DND-41 (cell line): Measurements from ENCODE around the gene CYP19A1.

Source experiments
- ATAC-seq: fragments of 200-7000 bp; cut with Tn5 transposase; 3 replicates; pipeline ENCODE4 v1.9.1; 2021; ENCODE audit warnings: low read depth; ENCODE audit not compliant: insufficient read depth
- DNase-seq: peaks from one replicate; pipeline ENCODE4 v3.0.0-alpha.2; 2020
- H2AFZ ChIP-seq: 2 replicates; pipeline ENCODE4 v1.6.0; 2012; ENCODE audit warnings: low read depth, low read length
- H3K27ac ChIP-seq: 2 replicates; pipeline ENCODE4 v1.5.1; 2012; ENCODE audit warnings: low read length, inconsistent platforms
- H3K27me3 ChIP-seq: fragments of 200-600 bp; sonication (generic); 2 replicates; pipeline ENCODE4 v1.6.0; 2012; ENCODE audit warnings: low read length, mild to moderate bottlenecking, inconsistent platforms; ENCODE audit not compliant: insufficient read depth, poor library complexity
- H3K36me3 ChIP-seq: 2 replicates; pipeline ENCODE4 v1.5.1; 2012; ENCODE audit warnings: low read length, inconsistent platforms; ENCODE audit not compliant: insufficient read depth
- H3K4me1 ChIP-seq: 2 replicates; pipeline ENCODE4 v1.5.1; 2012; ENCODE audit warnings: mild to moderate bottlenecking, low read length; ENCODE audit not compliant: insufficient read depth
- H3K4me2 ChIP-seq: 2 replicates; pipeline ENCODE4 v1.6.0; 2012; ENCODE audit warnings: mild to moderate bottlenecking, moderate library complexity, low read length, inconsistent platforms; ENCODE audit not compliant: insufficient read depth
- H3K4me3 ChIP-seq, 2 experiments: fragments of 200-600 bp in 1 of 2; shearing (Covaris generic) in 1 of 2; 2 replicates each; pipeline ENCODE4 v1.5.1; 2012 to 2016; ENCODE audit warnings: inconsistent platforms in 2 of 2, low read length in 2 of 2, mild to moderate bottlenecking in 2 of 2, low read depth in 1 of 2, moderate library complexity in 1 of 2
- H3K79me2 ChIP-seq: 2 replicates; pipeline ENCODE4 v1.6.0; 2012; ENCODE audit warnings: low read length, inconsistent platforms; ENCODE audit not compliant: insufficient read depth
- H3K9ac ChIP-seq: 2 replicates; pipeline ENCODE4 v1.6.0; 2012; ENCODE audit warnings: low read depth, mild to moderate bottlenecking, inconsistent platforms, low read length, moderate library complexity
- H3K9me3 ChIP-seq: 2 replicates; pipeline ENCODE4 v1.5.1; 2012; ENCODE audit warnings: low read length, moderate library complexity, mild to moderate bottlenecking, inconsistent platforms; ENCODE audit not compliant: insufficient read depth, severe bottlenecking
- H4K20me1 ChIP-seq: 2 replicates; pipeline ENCODE4 v1.6.0; 2012; ENCODE audit warnings: low read length; ENCODE audit not compliant: insufficient read depth
- CTCF ChIP-seq: IDR thresholded peaks from 2 replicates; pipeline ENCODE4 v1.5.1; 2012; ENCODE audit warnings: borderline replicate concordance, low read length, moderate library complexity, mild to moderate bottlenecking; ENCODE audit not compliant: poor library complexity, severe bottlenecking; ENCODE audit errors: extremely low read depth
- EZH2 ChIP-seq: IDR thresholded peaks from 3 replicates; pipeline ENCODE4 v1.6.1; 2012; ENCODE audit warnings: borderline replicate concordance, low read depth, mild to moderate bottlenecking, moderate library complexity, low read length, inconsistent platforms; ENCODE audit not compliant: severe bottlenecking

The CYP19A1 gene

GRCh38 chr15:51186891-51187290, 151.5 kb downstream of the CYP19A1 start:
- Histone ChIP-seq H2AFZ (no peak overlapping the region), H3K36me3 (no peaks in the 10 kb centered on the region), H3K4me3 (no peak overlapping the region), H3K4me2 (no peak overlapping the region), H4K20me1 (no peaks in the 10 kb centered on the region; the same call in 1 of the 2 replicates), H3K4me1 (no peaks in the 10 kb centered on the region), H3K79me2 (no peaks in the 10 kb centered on the region), H3K27me3 (peaks cover 17% of the 10 kb centered on the region), H3K27ac (no peak overlapping the region), H3K9ac (no peak overlapping the region), H3K9me3 (no peaks in the 10 kb centered on the region)
- ATAC-seq = no peak
- TF ChIP-seq EZH2 = no peak
- no peak for TF ChIP-seq CTCF
- DNase-seq = no peak

DNA sequence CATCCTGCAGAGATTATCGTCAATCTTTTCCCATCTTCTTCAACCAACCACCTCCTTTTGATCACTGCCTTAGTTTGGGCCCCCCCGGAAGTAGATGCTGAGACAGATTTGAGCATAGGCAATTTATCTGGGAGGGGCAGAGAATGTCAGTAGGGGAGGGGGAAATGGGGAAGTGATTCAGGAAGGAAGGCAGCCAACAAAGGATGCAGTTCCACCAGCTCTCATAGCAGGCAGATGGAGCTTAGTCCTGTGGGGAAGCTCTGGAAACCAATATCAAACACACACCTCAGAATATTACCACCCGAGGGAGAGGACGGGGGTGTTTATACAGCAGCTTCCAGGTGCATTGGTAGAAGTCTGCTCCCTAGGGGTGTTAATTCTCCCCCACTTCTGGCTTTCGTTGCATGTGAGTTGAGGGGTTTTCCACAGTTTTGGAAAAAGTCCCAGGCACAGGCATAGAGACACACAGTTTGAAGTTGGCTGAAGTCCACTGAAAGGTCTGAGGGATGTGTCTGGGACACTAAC, 152.2 kb downstream of the CYP19A1 start:
- Histone ChIP-seq H4K20me1 (no peaks in the 10 kb centered on the region; the same call in 1 of the 2 replicates), H3K4me3 (no peak overlapping the region), H3K27ac (no peak overlapping the region), H3K4me1 (no peaks in the 10 kb centered on the region), H3K27me3 (peaks cover 17% of the 10 kb centered on the region), H3K9me3 (no peaks in the 10 kb centered on the region), H2AFZ (no peak overlapping the region), H3K79me2 (no peaks in the 10 kb centered on the region), H3K4me2 (no peak overlapping the region), H3K9ac (no peak overlapping the region), H3K36me3 (no peaks in the 10 kb centered on the region)
- TF ChIP-seq EZH2 (no peak), CTCF (no peak)
- ATAC-seq (no peak), DNase-seq (no peak)

DNA sequence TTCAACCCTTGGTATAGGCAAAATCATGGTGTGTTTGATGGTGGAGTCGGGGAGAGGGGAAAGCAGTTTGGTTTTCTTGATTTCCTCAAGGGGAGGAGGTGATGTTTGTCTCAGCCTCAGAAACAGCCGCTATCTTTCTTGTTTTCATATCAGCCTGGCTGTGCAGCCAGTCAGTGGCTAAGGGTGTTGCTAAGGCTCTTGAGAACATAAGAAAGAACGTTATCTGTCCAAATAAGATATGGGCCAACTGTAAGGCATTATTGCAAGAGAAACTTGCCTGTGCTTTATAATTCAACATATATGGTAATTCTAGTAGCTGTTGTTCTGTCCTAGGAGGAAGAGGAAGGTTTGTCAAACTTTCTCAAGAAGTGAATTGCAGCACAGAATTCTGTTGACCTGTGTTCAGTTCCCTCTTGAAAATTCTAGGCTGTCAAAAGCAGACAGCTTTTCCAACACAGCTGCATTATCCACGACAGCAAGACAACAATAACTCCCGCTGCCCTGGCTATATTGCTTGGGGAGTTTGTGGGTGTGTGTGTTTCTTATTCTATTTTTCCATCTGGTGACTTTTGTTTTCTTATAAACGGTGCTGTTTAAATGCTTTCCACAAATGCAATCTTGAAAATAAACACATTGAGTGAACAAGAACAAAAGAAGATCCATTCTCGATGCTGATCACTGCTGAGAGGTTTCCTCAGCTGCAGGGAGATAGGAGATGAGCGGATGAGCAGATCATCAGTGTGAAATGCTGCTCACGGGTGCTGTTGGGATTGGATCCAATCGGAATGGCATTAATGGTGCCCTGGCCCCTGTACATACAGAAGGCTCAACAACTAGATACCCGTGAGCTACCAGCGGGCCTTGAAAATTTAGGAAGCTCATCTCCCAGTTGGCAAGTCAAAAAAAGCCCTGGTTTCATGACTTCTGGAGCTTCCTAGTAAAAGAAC, 152.9 kb downstream of the CYP19A1 start:
- Histone ChIP-seq H3K9ac (no peak overlapping the region), H3K27ac (no peak overlapping the region), H3K36me3 (no peaks in the 10 kb centered on the region), H2AFZ (no peak overlapping the region), H3K4me2 (no peak overlapping the region), H3K27me3 (peaks cover 17% of the 10 kb centered on the region), H3K9me3 (no peaks in the 10 kb centered on the region), H3K79me2 (no peaks in the 10 kb centered on the region), H4K20me1 (no peaks in the 10 kb centered on the region; the same call in 1 of the 2 replicates), H3K4me1 (no peaks in the 10 kb centered on the region), H3K4me3 (no peak overlapping the region)
- DNase-seq (no peak), ATAC-seq (no peak)
- no peak for TF ChIP-seq CTCF
- TF ChIP-seq EZH2 = no peak
